ENCODE data around the gene TAS2R46. TPM values are rescaled to one million over a fixed set of nuclear protein-coding genes. Genes with fewer than 3 reads are reported as not detected.

Gene TAS2R46
- total and polyA plus RNA-seq, 2 experiments from 2014 or later = 0.45 to 5.0 TPM

- TF ChIP-seq EZH2phosphoT487 (IDR thresholded peaks at IDR 0.05; ENCODE audit: unreplicated experiment) (no peak), JUNB (IDR thresholded peaks at IDR 0.05; ENCODE audit: unreplicated experiment) (no peak), ZNF462 (CRISPR knock-in tag; IDR thresholded peaks at IDR 0.05) (no peak)
Observed at GRCh38 chr12:11016937-11017336, 45.2 kb downstream of the TAS2R46 start (continued).

- Mint-ChIP-seq H3K9me3 (no peaks in the 10 kb centered on the region), H3K36me3 (ENCODE audit: low read depth) (no peaks in the 10 kb centered on the region), H3K4me1 (peaks cover 3% of the 10 kb centered on the region; the same call in 2 of the 3 replicates), H3K27me3 (ENCODE audit: insufficient read depth, low read depth, poor library complexity) (no peaks in the 10 kb centered on the region), H3K4me3 (no peak overlapping the region), H3K27ac (no peak overlapping the region; the same call in 1 of the 2 replicates)
- H3K79me2 ChIP-seq (replicated peaks; ENCODE audit: insufficient read depth) = no peaks in the 10 kb centered on the region
- H2AFZ ChIP-seq = no peak overlapping the region
- H3K27ac ChIP-seq (ENCODE audit: low read depth) = no peak overlapping the region
- H3F3A ChIP-seq (replicated peaks; ENCODE audit: low read depth) = no peaks in the 10 kb centered on the region
- H3K27me3 ChIP-seq (ENCODE audit: insufficient read depth) = no peaks in the 10 kb centered on the region
- H3K9me2 ChIP-seq (ENCODE audit: insufficient read depth) = no peaks in the 10 kb centered on the region
- ATAC-seq (no peak), DNase-seq (ENCODE audit: low spot score) (no peak)
- H3K36me3 ChIP-seq (ENCODE audit: insufficient read depth) = no peaks in the 10 kb centered on the region
- H3K4me2 ChIP-seq = no peak overlapping the region
- no peak overlapping the region for H3K4me3 ChIP-seq
- no peaks in the 10 kb centered on the region for H4K20me1 ChIP-seq (replicated peaks; ENCODE audit: insufficient read depth)
- H3K4me1 ChIP-seq (ENCODE audit: insufficient read depth) = no peaks in the 10 kb centered on the region
- no peak for TF ChIP-seq CREB1 (CRISPR knock-in tag; IDR thresholded peaks at IDR 0.05; ENCODE audit: low read depth)
- no peak for TF ChIP-seq POLR2AphosphoS5 (IDR thresholded peaks at IDR 0.05; ENCODE audit: low read depth)
- no peak for TF ChIP-seq ZNF114 (CRISPR knock-in tag; IDR thresholded peaks at IDR 0.05)
- no peak for TF ChIP-seq STAT1 (IDR thresholded peaks at IDR 0.05; ENCODE audit: unreplicated experiment)
- TF ChIP-seq EZH2 (IDR thresholded peaks at IDR 0.05; ENCODE audit: low read depth, unreplicated experiment) = no peak
- TF ChIP-seq EZH2phosphoT487 (IDR thresholded peaks at IDR 0.05; ENCODE audit: unreplicated experiment) = no peak
- no peak for TF ChIP-seq ZNF462 (CRISPR knock-in tag; IDR thresholded peaks at IDR 0.05)
- TF ChIP-seq ZNF331 (CRISPR knock-in tag; IDR thresholded peaks at IDR 0.05; ENCODE audit: low read depth) = no peak
Observed at GRCh38 chr12:11015775-11016430, 46.2 kb downstream of the TAS2R46 start.
